Stimulated activated naive CD8-positive, alpha-beta T cell treated with anti-CD3 and anti-CD28 coated beads, Interleukin-15, Interleukin-2, amounts not matched to agents 100 U/mL and 50 U/mL, for 24 hours (primary cell): ENCODE results near the gene TBC1D3H.
"Not testable (repeated sequence)": the region's sequence is repeated elsewhere in the genome, so short reads cannot be mapped to it uniquely, and the experiment has no call there.

Experiments
- ATAC-seq: fragments of 150-1000 bp; cut with Tn5 transposase; one replicate; pipeline ENCODE4 v1.10.0; 2021
- DNase-seq: peaks from one replicate; pipeline ENCODE4 v3.0.0; 2021

Gene TBC1D3H

DNA sequence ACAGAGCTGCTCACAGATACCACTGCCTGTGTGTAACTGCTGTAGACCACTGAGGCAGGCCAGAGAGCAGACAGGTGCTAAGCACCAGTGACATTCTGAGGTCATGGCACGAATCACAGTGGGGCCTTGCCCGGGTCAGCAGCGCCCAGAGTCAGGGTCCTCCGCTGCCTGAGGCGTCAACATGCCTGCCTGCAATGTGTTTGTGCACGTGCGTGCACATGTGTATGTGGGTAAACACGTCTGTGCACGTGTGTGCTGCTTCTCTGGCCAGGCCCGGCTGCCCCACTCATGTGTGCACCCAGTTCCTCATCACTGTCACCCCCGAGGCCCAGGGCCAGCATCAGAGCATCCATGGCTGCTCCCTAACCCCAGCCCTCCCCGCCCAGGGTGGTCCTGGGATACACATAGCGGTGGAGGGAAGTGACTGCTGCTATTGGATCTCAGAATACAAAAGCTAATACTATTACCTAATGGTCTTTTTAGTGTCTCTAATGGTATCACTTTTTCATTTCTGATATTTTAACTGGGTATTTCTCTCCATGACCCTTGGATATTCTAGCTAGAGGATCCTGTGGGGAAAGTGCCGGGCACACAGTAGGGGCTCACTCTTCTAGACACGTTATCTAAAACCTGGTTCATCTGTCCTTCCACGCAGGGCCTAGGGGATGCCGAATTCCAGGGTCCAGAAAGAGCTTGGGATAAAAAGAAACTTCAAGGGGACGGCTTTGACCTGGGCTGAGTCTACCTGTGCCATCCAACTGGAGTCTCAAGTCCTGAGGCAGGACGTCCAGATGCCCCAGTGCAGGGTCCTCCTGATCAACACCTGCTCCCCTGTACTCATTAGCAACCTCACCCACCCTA, at the start of gene TBC1D3H:
Gene TBC1D3H (minus strand): TSS at position 51 of the 861 bp plus-strand sequence. CDS start 1,540 bp downstream, outside the sequence.
- not testable (repeated sequence) for DNase-seq, ATAC-seq

DNA sequence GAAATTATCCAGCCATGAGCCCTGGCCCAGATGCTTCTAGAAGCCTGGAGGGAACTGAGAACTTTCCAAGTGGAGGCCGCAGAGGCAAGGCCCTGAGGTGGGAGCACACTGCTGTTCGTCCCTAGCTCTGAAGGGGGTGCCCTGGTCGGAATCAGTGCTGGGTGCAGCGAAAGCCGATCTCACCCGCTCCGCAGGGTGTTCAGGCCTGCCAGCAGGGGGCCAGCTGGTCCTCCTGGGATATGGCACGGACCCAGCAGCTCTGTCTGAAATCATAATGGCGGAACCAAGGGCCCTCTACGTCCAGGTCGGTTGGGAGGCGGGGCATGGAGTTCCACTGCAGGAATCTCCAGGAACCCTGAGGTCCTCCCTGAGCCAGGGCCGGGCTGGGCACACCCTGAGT, 40.7 kb upstream of the TBC1D3H start:
- not testable (repeated sequence) for DNase-seq, ATAC-seq

DNA sequence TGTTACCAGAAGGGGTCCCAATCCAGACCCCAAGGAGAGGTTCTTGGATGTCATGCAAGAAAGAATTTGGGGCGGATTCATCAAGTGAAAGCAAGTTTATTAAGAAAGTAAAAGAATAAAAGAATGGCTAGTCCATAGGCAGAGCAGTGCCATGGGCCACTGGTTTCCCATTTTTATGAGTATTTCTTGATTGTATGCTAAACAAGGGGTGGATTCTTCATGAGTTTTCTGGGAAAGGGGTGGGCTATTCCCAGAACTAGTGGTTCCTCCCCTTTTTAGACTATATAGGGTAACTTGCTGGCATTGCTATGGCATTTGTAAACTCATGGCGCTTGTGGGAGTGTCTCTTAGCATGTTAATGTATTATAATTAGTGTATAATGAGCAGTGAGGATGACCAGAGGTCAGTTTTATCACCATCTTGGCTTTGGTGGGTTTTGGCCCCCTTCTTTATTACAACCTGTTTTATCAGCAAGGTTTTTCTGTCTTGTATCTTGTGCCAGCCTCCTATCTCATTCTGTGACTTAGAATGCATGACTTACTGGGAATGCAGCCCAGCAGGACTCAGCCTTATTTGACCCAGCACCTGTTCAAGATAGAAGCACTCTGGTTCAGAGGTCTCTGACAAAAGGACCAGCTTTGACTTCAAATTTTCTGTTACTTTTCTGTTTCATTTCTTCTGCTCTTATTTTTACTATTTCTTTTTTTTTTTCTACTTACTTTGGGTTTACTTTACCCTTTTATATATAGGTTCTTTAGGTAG, 27.1 kb upstream of the TBC1D3H start:
- ATAC-seq: not testable (repeated sequence)

DNA sequence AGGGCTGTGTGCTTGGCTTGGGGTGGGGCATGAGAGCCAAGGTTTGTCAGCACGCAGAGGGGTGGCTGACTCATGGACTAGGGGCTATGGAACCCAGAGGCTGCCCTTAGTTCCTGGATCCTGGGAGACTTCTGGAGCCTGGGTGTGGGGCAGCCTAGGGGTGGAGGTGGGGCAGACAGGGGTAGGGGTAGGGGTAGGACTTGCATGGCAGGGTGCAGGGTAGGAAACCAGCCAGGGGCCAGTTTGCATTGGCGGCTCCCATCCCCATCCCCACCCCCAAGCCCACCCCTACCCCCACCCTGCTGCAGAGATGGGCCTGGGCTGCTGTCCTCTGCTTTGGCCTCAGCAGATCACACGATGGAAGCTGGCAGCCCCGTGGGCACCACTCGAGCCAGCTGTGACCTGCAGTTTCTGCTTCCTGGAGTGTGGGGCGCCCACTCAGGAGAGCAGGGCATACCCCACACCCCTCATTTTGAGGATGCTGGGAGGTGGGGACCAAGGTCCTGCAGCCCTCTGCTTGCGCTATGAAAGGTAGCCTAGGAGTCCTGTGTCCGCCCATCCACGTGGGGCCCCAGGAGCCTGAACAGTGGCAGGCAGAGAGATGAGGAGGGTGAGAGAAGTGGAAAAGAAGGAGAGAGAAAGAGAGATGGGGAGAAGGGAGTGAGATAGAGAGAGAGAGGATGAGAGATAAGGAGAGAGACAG, 2.9 kb upstream of the TBC1D3H start:
- DNase-seq, ATAC-seq: not testable (repeated sequence)

More for the DNA sequence above, 27.1 kb upstream of the TBC1D3H start:
- DNase-seq: not testable (repeated sequence)

DNA sequence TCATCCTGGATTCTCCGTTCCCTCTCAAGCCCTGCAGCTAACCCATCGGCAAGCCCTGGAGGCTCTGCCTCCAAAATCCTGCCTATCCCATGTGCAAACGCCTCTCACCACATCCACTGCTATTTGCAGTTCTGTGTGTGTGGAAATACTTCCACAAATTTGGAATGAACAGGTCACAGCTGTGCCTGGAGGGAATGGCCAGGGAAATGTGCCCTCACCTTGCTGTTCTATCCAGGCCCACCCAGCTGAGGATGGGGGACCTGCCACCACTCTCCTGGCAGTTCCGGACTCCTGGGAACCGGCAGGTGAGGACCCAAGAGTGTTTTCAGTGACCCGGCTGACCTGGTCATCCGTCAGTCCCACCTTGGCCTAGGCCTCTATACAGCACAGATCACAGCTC, 12.3 kb downstream of the TBC1D3H start:
- ATAC-seq, DNase-seq: not testable (repeated sequence)

DNA sequence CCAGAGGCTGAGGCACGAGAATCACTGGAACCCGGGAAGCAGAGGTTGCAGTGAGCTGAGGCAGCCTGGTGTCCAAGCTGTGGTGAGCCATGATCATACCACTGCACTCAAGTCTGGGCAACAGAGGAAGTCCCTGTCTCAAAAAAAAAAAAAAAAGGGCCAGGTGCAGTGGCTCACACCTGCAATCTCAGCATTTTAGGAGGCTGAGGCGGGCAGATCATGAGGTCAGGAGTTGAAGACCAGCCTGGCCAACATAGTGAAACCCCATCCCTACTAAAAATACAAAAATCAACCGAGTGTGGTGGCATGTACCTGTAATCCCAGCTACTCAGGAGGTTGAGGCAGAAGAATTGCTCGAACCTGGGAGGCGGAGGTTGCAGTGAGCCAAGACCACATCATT, 25.7 kb downstream of the TBC1D3H start:
- ATAC-seq, DNase-seq: not testable (repeated sequence)
